K562 (cell line): Measurements from ENCODE around the gene KMO. TPM values are rescaled to one million over a fixed set of nuclear protein-coding genes. Genes with fewer than 3 reads are reported as not detected.

Source experiments
- ATAC-seq: fragments of 200-7000 bp; cut with Tn5 transposase; 3 replicates; pipeline ENCODE4 v1.9.1; 2020; ENCODE audit warnings: moderate library complexity
- BruUV-seq: library from RNA; stranded (reverse); fragments of 400-500 nt; replicated peaks from 2 replicates; lab custom pipeline; 2021; lab: Mats Ljungman, UMichigan
- CTCF ChIA-PET: fragments of 300-600 bp; formaldehyde crosslinking; extraction: SDS; loops from one replicate; lab custom pipeline; 2021; ENCODE audit warnings: low intra/inter-chr PET ratio; lab: Yijun Ruan, JAX
- POLR2A ChIA-PET: fragments of 300-600, 350-650 bp; sonication (Branson Sonifier 250); formaldehyde crosslinking; extraction: SDS; loops from one replicate; lab custom pipeline; 2021; ENCODE audit warnings: antibody characterized with exemption, inconsistent platforms; lab: Yijun Ruan, JAX
- DNase-seq, 4 experiments: peaks; one replicate each; pipeline versions ENCODE4 v3.0.0 to v3.0.0-alpha.2; 2011 to 2018; ENCODE audit warnings: low spot score in 3 of 4, mixed read lengths in 3 of 4; ENCODE audit errors: extremely low read depth in 1 of 4
- FAIRE-seq: peaks from 2 replicates; lab custom pipeline; 2011; peaks lifted over from hg19 to GRCh38; lab: Jason Lieb, UNC
- H2AFZ ChIP-seq: 2 replicates; pipeline ENCODE4 v1.6.0; 2011; ENCODE audit warnings: low read depth, low read length, control low read depth, inconsistent platforms
- H3K27ac ChIP-seq: fragments of 200-600 bp; 3 replicates; pipeline ENCODE4 v1.8.0; 2011; ENCODE audit warnings: low read depth, mild to moderate bottlenecking, control low read depth, inconsistent platforms, low read length, moderate library complexity, mixed read lengths; ENCODE audit errors: extremely low read depth
- H3K27me3 ChIP-seq, 2 experiments: fragments of 300-600 bp in 1 of 2; 2 replicates in 1 of 2; 3 replicates in 1 of 2; pipeline versions ENCODE4 v1.6.0 to v1.8.0; 2011; ENCODE audit warnings: inconsistent platforms in 2 of 2, low read length in 2 of 2, mild to moderate bottlenecking in 1 of 2, mixed read lengths in 1 of 2, moderate library complexity in 1 of 2; ENCODE audit not compliant: control insufficient read depth in 2 of 2, insufficient read depth in 2 of 2
- H3K36me3 ChIP-seq: fragments of 300-600 bp; 3 replicates; pipeline ENCODE4 v1.8.0; 2011; ENCODE audit warnings: mild to moderate bottlenecking, low read length, inconsistent platforms; ENCODE audit not compliant: control insufficient read depth, insufficient read depth
- H3K4me1 ChIP-seq, 2 experiments: fragments of 200-600 bp in 1 of 2; replicated peaks in 1 of 2; 2 replicates in 1 of 2; 3 replicates in 1 of 2; pipeline versions ENCODE4 v1.5.1 to v1.8.0; 2011; ENCODE audit warnings: inconsistent platforms in 2 of 2, low read length in 2 of 2, mild to moderate bottlenecking in 1 of 2, mixed read lengths in 1 of 2, moderate library complexity in 1 of 2; ENCODE audit not compliant: control insufficient read depth in 2 of 2, insufficient read depth in 2 of 2
- H3K4me2 ChIP-seq: 2 replicates; pipeline ENCODE4 v1.6.1; 2011; ENCODE audit warnings: low read length, control low read depth, inconsistent platforms, mixed read lengths; ENCODE audit not compliant: insufficient read depth
- H3K4me3 ChIP-seq: fragments of 200-600 bp; sonication (generic), shearing (Covaris generic); 2 replicates; pipeline ENCODE4 v1.5.1; 2016; ENCODE audit warnings: control low read depth, inconsistent platforms
- H3K79me2 ChIP-seq: fragments of 200-600 bp; 3 replicates; pipeline ENCODE4 v1.8.0; 2011; ENCODE audit warnings: low read length, inconsistent platforms; ENCODE audit not compliant: control insufficient read depth, insufficient read depth
- H3K9ac ChIP-seq, 2 experiments: 2 replicates each; pipeline versions ENCODE4 v1.6.0 to v1.6.1; 2011; ENCODE audit warnings: low read depth in 2 of 2, low read length in 2 of 2, control low read depth in 1 of 2, inconsistent platforms in 1 of 2, mild to moderate bottlenecking in 1 of 2, mixed read lengths in 1 of 2; ENCODE audit not compliant: insufficient read depth in 1 of 2
- H3K9me1 ChIP-seq: one replicate; pipeline ENCODE4 v1.6.0; 2011; ENCODE audit warnings: inconsistent platforms, mild to moderate bottlenecking, low read length, moderate library complexity; ENCODE audit not compliant: control insufficient read depth, insufficient read depth
- H3K9me3 ChIP-seq: replicated peaks from 2 replicates; pipeline ENCODE4 v1.5.1; 2011; ENCODE audit warnings: low read depth, low read length, inconsistent platforms; ENCODE audit not compliant: control insufficient read depth, insufficient read depth
- H4K20me1 ChIP-seq: replicated peaks from 2 replicates; pipeline ENCODE4 v1.6.1; 2011; ENCODE audit warnings: low read length, inconsistent platforms, mixed read lengths; ENCODE audit not compliant: control insufficient read depth, insufficient read depth
- CTBP1 ChIP-seq: fragments of 450-650 bp; IDR thresholded peaks from 2 replicates; pipeline ENCODE4 v1.6.1; 2016; ENCODE audit warnings: borderline replicate concordance
- DNMT1 ChIP-seq: fragments of 450-650 bp; IDR thresholded peaks from 2 replicates; pipeline ENCODE4 v1.6.1; 2016; ENCODE audit warnings: antibody characterized with exemption, mild to moderate bottlenecking
- NFIX ChIP-seq: fragments of 250-450 bp; sonication (Bioruptor Pico); IDR thresholded peaks from 2 replicates; pipeline ENCODE4 v1.4.0; 2020; ENCODE audit warnings: low read depth, mild to moderate bottlenecking, moderate library complexity
- TRIM24 ChIP-seq, 2 experiments: fragments of 450-650 bp; IDR thresholded peaks; 2 replicates each; pipeline ENCODE4 v1.6.1; 2016
- ZNF766 ChIP-seq: fragments of 200-800 bp; sonication (Bioruptor generic); conservative IDR thresholded peaks from 2 replicates; pipeline ENCODE4 v1.6.1; 2016; ENCODE audit warnings: missing genetic modification characterization, missing compliant biosample characterization
- in situ Hi-C: fragments of 300-500 bp; cut with MboI; formaldehyde crosslinking; loops from 4 replicates; pipeline ENCODE4 v1.15.0; 2018; ENCODE audit warnings: inconsistent platforms, mixed read lengths
- intact Hi-C: fragments of 100-400 bp; cut with micrococcal nuclease; formaldehyde crosslinking; loops from 2 replicates; pipeline ENCODE4 v1.14.2; 2022
- polyA plus RNA-seq, 8 experiments: library from polyadenylated mRNA; depleted of rRNA in 4 of 8; stranded (reverse) in 5 of 8; unstranded in 3 of 8; fragments of >200 nt; fragmentation: Nextera tagmentation in 2 of 8; fragmentation: Illumina TruSeq in 1 of 8; extraction: Ambion mirVana in 2 of 8; extraction: Trizol in 1 of 8; gene quantifications; 2 replicates each; pipeline versions ENCODE4 v1.2.1 to v1.2.3, GENCODE V29; 2011 to 2014; ENCODE audit warnings: inconsistent platforms in 1 of 8, missing spikeins in 1 of 8
- total RNA-seq, 7 experiments: library from RNA; depleted of rRNA in 6 of 7; stranded (reverse); fragments of >200 nt in 6 of 7; fragmentation: Illumina TruSeq in 2 of 7; extraction: Trizol in 2 of 7; gene quantifications; 2 replicates each; pipeline versions ENCODE4 v1.2.1 to v1.2.3, GENCODE V29; 2011 to 2021; ENCODE audit warnings: low replicate concordance in 1 of 7
- TF ChIP-seq, protein P1 (sequence below): fragments of 450-650 bp; IDR thresholded peaks from 2 replicates; pipeline ENCODE4 v1.6.1; 2016; ENCODE audit warnings: mild to moderate bottlenecking, moderate library complexity
- TF ChIP-seq, protein P2 (sequence below): fragments of 450-650 bp; IDR thresholded peaks from 2 replicates; pipeline ENCODE4 v1.6.1; 2016; ENCODE audit warnings: antibody characterized with exemption
- TF ChIP-seq, protein P3 (sequence below): fragments of 450-650 bp; IDR thresholded peaks from 2 replicates; pipeline ENCODE4 v1.6.1; 2017; ENCODE audit warnings: antibody characterized with exemption

Gene KMO
- total and polyA plus RNA-seq, 9 of the 15 experiments (the other 6 are each of a cell fraction or from before 2014, with no cell fraction given), result 0.01 to 0.11 (median 0.01) TPM; not detected in 6

DNA sequence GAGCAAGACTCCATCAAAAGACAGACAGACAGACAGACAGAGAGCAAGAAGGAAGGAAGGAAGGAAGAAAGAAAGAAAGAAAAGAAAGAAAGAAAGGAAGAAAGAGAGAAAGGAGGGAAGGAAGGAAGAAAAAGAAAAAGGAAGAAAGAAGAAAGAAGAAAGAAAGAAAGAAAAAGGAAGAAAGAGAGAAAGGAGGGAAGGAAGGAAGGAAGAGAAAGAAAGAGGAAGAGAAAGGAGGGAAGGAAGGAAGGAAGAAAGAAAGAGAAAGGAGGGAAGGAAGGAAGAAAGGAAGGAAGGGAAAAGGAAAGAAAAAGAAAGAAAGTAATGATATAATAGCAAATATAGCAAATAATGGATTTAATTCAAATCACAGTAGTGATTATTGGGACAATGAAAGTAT is 75.3 kb downstream of the KMO start:
- ATAC-seq (no peak), FAIRE-seq (no peak), DNase-seq (no peak)
- H3K79me2 ChIP-seq, result no peaks in the 10 kb centered on the region
- BruUV-seq, result no TSS peak
- H3K4me1 ChIP-seq, result peaks cover 7 to 24% of the 10 kb centered on the region in 2 experiments
- H3K4me3 ChIP-seq, result no peak overlapping the region
- H3K27me3 ChIP-seq, result no peaks in the 10 kb centered on the region
- no peak overlapping the region for H3K4me2 ChIP-seq
- intact Hi-C loops, result no loop called here
- in situ Hi-C loops, result loop anchor here (25.0 kb wide), 1 partner anchor 380 kb away; the partner anchor contains the start of gene MAP1LC3C
- no peak overlapping the region for H3K27ac ChIP-seq
- no peaks in the 10 kb centered on the region for H3K9me3 ChIP-seq
- H3K9ac ChIP-seq, result no peak overlapping the region
- no peaks in the 10 kb centered on the region for H4K20me1 ChIP-seq
- H2AFZ ChIP-seq, result no peak overlapping the region
- ChIA-PET POLR2A (interaction anchor here (0.6 to 0.7 kb wide), 2 partner anchors 69 to 393 kb away, joined by 3 read pairs; no protein-coding TSS in a partner anchor), CTCF (no interaction called here)
- no peaks in the 10 kb centered on the region; the same call in 2 of the 3 replicates for H3K36me3 ChIP-seq
- no peaks in the 10 kb centered on the region for H3K9me1 ChIP-seq
- TF ChIP-seq, protein P1, sequence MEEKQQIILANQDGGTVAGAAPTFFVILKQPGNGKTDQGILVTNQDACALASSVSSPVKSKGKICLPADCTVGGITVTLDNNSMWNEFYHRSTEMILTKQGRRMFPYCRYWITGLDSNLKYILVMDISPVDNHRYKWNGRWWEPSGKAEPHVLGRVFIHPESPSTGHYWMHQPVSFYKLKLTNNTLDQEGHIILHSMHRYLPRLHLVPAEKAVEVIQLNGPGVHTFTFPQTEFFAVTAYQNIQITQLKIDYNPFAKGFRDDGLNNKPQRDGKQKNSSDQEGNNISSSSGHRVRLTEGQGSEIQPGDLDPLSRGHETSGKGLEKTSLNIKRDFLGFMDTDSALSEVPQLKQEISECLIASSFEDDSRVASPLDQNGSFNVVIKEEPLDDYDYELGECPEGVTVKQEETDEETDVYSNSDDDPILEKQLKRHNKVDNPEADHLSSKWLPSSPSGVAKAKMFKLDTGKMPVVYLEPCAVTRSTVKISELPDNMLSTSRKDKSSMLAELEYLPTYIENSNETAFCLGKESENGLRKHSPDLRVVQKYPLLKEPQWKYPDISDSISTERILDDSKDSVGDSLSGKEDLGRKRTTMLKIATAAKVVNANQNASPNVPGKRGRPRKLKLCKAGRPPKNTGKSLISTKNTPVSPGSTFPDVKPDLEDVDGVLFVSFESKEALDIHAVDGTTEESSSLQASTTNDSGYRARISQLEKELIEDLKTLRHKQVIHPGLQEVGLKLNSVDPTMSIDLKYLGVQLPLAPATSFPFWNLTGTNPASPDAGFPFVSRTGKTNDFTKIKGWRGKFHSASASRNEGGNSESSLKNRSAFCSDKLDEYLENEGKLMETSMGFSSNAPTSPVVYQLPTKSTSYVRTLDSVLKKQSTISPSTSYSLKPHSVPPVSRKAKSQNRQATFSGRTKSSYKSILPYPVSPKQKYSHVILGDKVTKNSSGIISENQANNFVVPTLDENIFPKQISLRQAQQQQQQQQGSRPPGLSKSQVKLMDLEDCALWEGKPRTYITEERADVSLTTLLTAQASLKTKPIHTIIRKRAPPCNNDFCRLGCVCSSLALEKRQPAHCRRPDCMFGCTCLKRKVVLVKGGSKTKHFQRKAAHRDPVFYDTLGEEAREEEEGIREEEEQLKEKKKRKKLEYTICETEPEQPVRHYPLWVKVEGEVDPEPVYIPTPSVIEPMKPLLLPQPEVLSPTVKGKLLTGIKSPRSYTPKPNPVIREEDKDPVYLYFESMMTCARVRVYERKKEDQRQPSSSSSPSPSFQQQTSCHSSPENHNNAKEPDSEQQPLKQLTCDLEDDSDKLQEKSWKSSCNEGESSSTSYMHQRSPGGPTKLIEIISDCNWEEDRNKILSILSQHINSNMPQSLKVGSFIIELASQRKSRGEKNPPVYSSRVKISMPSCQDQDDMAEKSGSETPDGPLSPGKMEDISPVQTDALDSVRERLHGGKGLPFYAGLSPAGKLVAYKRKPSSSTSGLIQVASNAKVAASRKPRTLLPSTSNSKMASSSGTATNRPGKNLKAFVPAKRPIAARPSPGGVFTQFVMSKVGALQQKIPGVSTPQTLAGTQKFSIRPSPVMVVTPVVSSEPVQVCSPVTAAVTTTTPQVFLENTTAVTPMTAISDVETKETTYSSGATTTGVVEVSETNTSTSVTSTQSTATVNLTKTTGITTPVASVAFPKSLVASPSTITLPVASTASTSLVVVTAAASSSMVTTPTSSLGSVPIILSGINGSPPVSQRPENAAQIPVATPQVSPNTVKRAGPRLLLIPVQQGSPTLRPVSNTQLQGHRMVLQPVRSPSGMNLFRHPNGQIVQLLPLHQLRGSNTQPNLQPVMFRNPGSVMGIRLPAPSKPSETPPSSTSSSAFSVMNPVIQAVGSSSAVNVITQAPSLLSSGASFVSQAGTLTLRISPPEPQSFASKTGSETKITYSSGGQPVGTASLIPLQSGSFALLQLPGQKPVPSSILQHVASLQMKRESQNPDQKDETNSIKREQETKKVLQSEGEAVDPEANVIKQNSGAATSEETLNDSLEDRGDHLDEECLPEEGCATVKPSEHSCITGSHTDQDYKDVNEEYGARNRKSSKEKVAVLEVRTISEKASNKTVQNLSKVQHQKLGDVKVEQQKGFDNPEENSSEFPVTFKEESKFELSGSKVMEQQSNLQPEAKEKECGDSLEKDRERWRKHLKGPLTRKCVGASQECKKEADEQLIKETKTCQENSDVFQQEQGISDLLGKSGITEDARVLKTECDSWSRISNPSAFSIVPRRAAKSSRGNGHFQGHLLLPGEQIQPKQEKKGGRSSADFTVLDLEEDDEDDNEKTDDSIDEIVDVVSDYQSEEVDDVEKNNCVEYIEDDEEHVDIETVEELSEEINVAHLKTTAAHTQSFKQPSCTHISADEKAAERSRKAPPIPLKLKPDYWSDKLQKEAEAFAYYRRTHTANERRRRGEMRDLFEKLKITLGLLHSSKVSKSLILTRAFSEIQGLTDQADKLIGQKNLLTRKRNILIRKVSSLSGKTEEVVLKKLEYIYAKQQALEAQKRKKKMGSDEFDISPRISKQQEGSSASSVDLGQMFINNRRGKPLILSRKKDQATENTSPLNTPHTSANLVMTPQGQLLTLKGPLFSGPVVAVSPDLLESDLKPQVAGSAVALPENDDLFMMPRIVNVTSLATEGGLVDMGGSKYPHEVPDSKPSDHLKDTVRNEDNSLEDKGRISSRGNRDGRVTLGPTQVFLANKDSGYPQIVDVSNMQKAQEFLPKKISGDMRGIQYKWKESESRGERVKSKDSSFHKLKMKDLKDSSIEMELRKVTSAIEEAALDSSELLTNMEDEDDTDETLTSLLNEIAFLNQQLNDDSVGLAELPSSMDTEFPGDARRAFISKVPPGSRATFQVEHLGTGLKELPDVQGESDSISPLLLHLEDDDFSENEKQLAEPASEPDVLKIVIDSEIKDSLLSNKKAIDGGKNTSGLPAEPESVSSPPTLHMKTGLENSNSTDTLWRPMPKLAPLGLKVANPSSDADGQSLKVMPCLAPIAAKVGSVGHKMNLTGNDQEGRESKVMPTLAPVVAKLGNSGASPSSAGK, result no peak
- TF ChIP-seq, protein P2, sequence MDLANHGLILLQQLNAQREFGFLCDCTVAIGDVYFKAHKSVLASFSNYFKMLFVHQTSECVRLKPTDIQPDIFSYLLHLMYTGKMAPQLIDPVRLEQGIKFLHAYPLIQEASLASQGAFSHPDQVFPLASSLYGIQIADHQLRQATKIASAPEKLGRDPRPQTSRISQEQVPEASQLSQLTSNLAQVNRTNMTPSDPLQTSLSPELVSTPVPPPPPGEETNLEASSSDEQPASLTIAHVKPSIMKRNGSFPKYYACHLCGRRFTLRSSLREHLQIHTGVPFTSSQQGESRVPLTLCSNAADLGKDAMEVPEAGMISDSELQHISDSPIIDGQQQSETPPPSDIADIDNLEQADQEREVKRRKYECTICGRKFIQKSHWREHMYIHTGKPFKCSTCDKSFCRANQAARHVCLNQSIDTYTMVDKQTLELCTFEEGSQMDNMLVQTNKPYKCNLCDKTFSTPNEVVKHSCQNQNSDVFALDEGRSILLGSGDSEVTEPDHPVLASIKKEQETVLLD, result 0 out of 2 replicates have a peak, but pooled peaks have one; percentile 26
- TF ChIP-seq, protein P3, sequence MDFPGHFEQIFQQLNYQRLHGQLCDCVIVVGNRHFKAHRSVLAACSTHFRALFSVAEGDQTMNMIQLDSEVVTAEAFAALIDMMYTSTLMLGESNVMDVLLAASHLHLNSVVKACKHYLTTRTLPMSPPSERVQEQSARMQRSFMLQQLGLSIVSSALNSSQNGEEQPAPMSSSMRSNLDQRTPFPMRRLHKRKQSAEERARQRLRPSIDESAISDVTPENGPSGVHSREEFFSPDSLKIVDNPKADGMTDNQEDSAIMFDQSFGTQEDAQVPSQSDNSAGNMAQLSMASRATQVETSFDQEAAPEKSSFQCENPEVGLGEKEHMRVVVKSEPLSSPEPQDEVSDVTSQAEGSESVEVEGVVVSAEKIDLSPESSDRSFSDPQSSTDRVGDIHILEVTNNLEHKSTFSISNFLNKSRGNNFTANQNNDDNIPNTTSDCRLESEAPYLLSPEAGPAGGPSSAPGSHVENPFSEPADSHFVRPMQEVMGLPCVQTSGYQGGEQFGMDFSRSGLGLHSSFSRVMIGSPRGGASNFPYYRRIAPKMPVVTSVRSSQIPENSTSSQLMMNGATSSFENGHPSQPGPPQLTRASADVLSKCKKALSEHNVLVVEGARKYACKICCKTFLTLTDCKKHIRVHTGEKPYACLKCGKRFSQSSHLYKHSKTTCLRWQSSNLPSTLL, result 0 out of 2 replicates have a peak, but pooled peaks have one; percentile 45
- peak; percentile 60; the same call in 1 of the 2 replicates for TF ChIP-seq DNMT1
- TF ChIP-seq TRIM24 (IDR thresholded peaks at IDR 0.05), result 0 out of 4 replicates have a peak, but pooled peaks of 1 of the 2 experiments have one; percentile 15
- TF ChIP-seq NFIX (CRISPR knock-in tag), result no peak
- no peak for TF ChIP-seq CTBP1
- no peak for TF ChIP-seq ZNF766 (CRISPR knock-in tag)
